Fibroblast of lung (primary cell): ENCODE data around the gene PALM2AKAP2. TPM values are rescaled to one million over a fixed set of nuclear protein-coding genes. Genes with fewer than 3 reads are reported as not detected.

Experiments used
- DNase-seq, 2 donors: peaks; one replicate each; pipeline versions ENCODE4 v3.0.0 to v3.0.0-alpha.2; 2010; ENCODE audit warnings: low read depth in 2 of 2
- H2AFZ ChIP-seq: 2 replicates; pipeline ENCODE4 v1.5.1; 2012; ENCODE audit warnings: low read length, control low read depth, inconsistent platforms
- H3K27ac ChIP-seq: 2 replicates; pipeline ENCODE4 v1.5.1; 2011; ENCODE audit warnings: low read length, control low read depth; ENCODE audit not compliant: insufficient read depth
- H3K27me3 ChIP-seq: 2 replicates; pipeline ENCODE4 v1.5.1; 2011; ENCODE audit warnings: mild to moderate bottlenecking, low read length; ENCODE audit not compliant: control insufficient read depth, insufficient read depth
- H3K36me3 ChIP-seq: 2 replicates; pipeline ENCODE4 v1.5.1; 2011; ENCODE audit warnings: low read length; ENCODE audit not compliant: control insufficient read depth, insufficient read depth
- H3K4me1 ChIP-seq: 2 replicates; pipeline ENCODE4 v1.5.1; 2011; ENCODE audit warnings: low read length; ENCODE audit not compliant: control insufficient read depth, insufficient read depth; ENCODE audit errors: extremely low read depth
- H3K4me2 ChIP-seq: 2 replicates; pipeline ENCODE4 v1.5.1; 2011; ENCODE audit warnings: low read length, control low read depth; ENCODE audit not compliant: insufficient read depth; ENCODE audit errors: extremely low read depth
- H3K4me3 ChIP-seq, 4 experiments: fragments of 200-600 bp in 1 of 4; sonication (generic) in 1 of 4; replicated peaks in 1 of 4; 2 replicates each; pipeline ENCODE4 v1.5.1; 2011 to 2016; ENCODE audit warnings: low read length in 4 of 4, low read depth in 3 of 4, mild to moderate bottlenecking in 3 of 4, control low read depth in 2 of 4, inconsistent platforms in 1 of 4, mixed read lengths in 1 of 4; ENCODE audit not compliant: insufficient read depth in 1 of 4; ENCODE audit errors: control extremely low read depth in 1 of 4
- H3K79me2 ChIP-seq: 2 replicates; pipeline ENCODE4 v1.5.1; 2012; ENCODE audit warnings: mild to moderate bottlenecking, low read length, inconsistent platforms; ENCODE audit not compliant: control insufficient read depth, insufficient read depth
- H3K9ac ChIP-seq: 2 replicates; pipeline ENCODE4 v1.5.1; 2011; ENCODE audit warnings: mild to moderate bottlenecking, low read length, control low read depth; ENCODE audit not compliant: insufficient read depth
- H3K9me3 ChIP-seq: 2 replicates; pipeline ENCODE4 v1.5.1; 2012; ENCODE audit warnings: low read depth, low read length; ENCODE audit not compliant: control insufficient read depth, insufficient read depth
- H4K20me1 ChIP-seq: 2 replicates; pipeline ENCODE4 v1.5.1; 2011; ENCODE audit warnings: low read length; ENCODE audit not compliant: control insufficient read depth, insufficient read depth; ENCODE audit errors: extremely low read depth
- EZH2 ChIP-seq: IDR thresholded peaks from 2 replicates; pipeline ENCODE4 v1.5.1; 2012; ENCODE audit warnings: low read length, control low read depth, mild to moderate bottlenecking; ENCODE audit errors: missing control alignments
- polyA plus RNA-seq, 2 donors: library from polyadenylated mRNA; depleted of rRNA in 1 of 2; stranded (reverse) in 1 of 2; unstranded in 1 of 2; fragments of >200 nt; gene quantifications; 2 replicates each; pipeline ENCODE4 v1.2.1, GENCODE V29; 2011 to 2012; ENCODE audit warnings: missing spikeins in 1 of 2
- total RNA-seq: library from RNA; depleted of rRNA; stranded (reverse); fragments of >200 nt; gene quantifications from 2 replicates; pipeline ENCODE4 v1.2.1, GENCODE V29; 2014
- TF ChIP-seq, protein P1 (sequence below), 2 donors: IDR thresholded peaks in 1 of 2; conservative IDR thresholded peaks in 1 of 2; 1 replicate in 1 of 2; 2 replicates in 1 of 2; pipeline ENCODE4 v1.5.1; 2011 to 2012; ENCODE audit warnings: low read length in 2 of 2, control low read depth in 1 of 2, inconsistent platforms in 1 of 2, low read depth in 1 of 2, mild to moderate bottlenecking in 1 of 2

The PALM2AKAP2 gene
- total and polyA plus RNA-seq, 2 donors (not counting 1 experiment from before 2014, with no cell fraction given), result 7.7 to 9.9 TPM

DNA sequence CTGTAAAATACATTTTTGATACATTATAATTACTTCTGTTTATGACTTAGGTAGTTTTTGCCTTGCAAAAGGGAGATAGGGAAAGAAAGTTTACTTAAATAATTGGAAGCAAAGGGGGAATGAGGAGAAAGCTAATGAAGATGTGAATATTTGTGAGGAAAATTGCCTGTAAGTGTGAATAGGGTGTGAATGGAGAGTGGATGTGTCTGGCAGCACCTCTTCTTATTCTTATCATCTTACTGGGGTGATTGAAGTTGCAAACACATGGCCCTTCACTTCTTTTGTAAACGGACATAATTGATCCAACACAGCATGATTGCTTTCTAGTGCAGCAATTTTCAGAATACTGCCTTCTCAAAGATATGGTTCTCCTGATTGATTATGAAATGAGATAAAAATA is 46.6 kb downstream of the PALM2AKAP2 start:
- H3K9ac ChIP-seq, result no peak overlapping the region
- peaks cover 2% of the 10 kb centered on the region for H3K4me1 ChIP-seq

DNA sequence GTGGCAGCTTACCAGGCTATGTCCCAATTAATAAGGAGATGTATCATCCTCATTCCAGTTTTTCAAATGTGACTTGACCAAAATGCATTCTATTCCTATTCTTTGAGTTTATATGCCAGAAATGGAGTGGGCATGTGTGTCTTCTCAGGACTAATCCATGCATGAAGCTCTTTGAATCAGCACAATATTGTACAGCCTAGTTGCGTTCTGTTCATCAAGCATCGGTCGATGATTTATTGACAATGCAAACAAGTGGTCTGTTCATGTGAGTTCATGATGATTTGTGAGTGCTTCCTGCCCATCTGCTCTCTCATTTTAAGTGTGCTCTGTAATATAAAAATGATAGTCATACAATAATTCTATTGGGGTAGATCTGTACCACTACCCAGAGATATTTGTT is 48.3 kb downstream of the PALM2AKAP2 start:
- Histone ChIP-seq H3K27ac (no peak overlapping the region), H2AFZ (no peak overlapping the region), H3K27me3 (no peaks in the 10 kb centered on the region), H3K9ac (no peak overlapping the region), H3K4me2 (no peak overlapping the region), H4K20me1 (no peaks in the 10 kb centered on the region), H3K79me2 (no peaks in the 10 kb centered on the region), H3K9me3 (no peaks in the 10 kb centered on the region), H3K4me3 (no peak overlapping the region), H3K36me3 (no peaks in the 10 kb centered on the region), H3K4me1 (no peaks in the 10 kb centered on the region)
- TF ChIP-seq EZH2, result no peak
- TF ChIP-seq, protein P1, sequence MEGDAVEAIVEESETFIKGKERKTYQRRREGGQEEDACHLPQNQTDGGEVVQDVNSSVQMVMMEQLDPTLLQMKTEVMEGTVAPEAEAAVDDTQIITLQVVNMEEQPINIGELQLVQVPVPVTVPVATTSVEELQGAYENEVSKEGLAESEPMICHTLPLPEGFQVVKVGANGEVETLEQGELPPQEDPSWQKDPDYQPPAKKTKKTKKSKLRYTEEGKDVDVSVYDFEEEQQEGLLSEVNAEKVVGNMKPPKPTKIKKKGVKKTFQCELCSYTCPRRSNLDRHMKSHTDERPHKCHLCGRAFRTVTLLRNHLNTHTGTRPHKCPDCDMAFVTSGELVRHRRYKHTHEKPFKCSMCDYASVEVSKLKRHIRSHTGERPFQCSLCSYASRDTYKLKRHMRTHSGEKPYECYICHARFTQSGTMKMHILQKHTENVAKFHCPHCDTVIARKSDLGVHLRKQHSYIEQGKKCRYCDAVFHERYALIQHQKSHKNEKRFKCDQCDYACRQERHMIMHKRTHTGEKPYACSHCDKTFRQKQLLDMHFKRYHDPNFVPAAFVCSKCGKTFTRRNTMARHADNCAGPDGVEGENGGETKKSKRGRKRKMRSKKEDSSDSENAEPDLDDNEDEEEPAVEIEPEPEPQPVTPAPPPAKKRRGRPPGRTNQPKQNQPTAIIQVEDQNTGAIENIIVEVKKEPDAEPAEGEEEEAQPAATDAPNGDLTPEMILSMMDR (conservative IDR thresholded peaks at IDR 0.05 in 1 of 2, IDR thresholded peaks at IDR 0.05 in 1 of 2; ENCODE audit: low read depth in 1 of 2, low read length in 2 of 2), result no peak
- no peak for DNase-seq

More for the DNA sequence above, 46.6 kb downstream of the PALM2AKAP2 start:
- Histone ChIP-seq H3K27me3 (no peaks in the 10 kb centered on the region), H3K36me3 (no peaks in the 10 kb centered on the region), H3K27ac (no peak overlapping the region), H3K79me2 (peaks cover 2% of the 10 kb centered on the region), H2AFZ (no peak overlapping the region), H3K4me3 (no peak overlapping the region), H4K20me1 (no peaks in the 10 kb centered on the region), H3K9me3 (no peaks in the 10 kb centered on the region), H3K4me2 (no peak overlapping the region)
- no peak for DNase-seq
- TF ChIP-seq EZH2, result no peak
- TF ChIP-seq, protein P1 (conservative IDR thresholded peaks at IDR 0.05 in 1 of 2, IDR thresholded peaks at IDR 0.05 in 1 of 2; ENCODE audit: low read depth in 1 of 2, low read length in 2 of 2), result no peak
